Colonic mucosa (tissue), 4 donors: ENCODE measurements around the gene NOP14. TPM values are rescaled to one million over a fixed set of nuclear protein-coding genes. Genes with fewer than 3 reads are reported as not detected.

Experiments
- DNase-seq: peaks from one replicate; pipeline ENCODE4 v3.0.0-alpha.2; 2020
- H3K27ac ChIP-seq: fragments of 200-600 bp; one replicate; pipeline ENCODE4 v1.8.0; 2021
- H3K27me3 ChIP-seq: fragments of 200-600 bp; one replicate; pipeline ENCODE4 v1.8.0; 2021
- H3K36me3 ChIP-seq: fragments of 200-600 bp; one replicate; pipeline ENCODE4 v1.8.0; 2021
- H3K4me1 ChIP-seq: fragments of 200-600 bp; one replicate; pipeline ENCODE4 v1.8.0; 2021; ENCODE audit warnings: mild to moderate bottlenecking
- H3K4me3 ChIP-seq: fragments of 200-600 bp; one replicate; pipeline ENCODE4 v1.8.0; 2021
- H3K9ac ChIP-seq, 2 donors: one replicate each; pipeline ENCODE4 v1.7.0; 2013; ENCODE audit warnings: control low read depth in 2 of 2, low read depth in 2 of 2, low read length in 2 of 2
- H3K9me3 ChIP-seq: fragments of 200-600 bp; one replicate; pipeline ENCODE4 v1.8.0; 2021
- intact Hi-C: fragments of 100-400 bp; cut with DNase I; formaldehyde crosslinking; loops from one replicate; pipeline ENCODE4 v1.14.1; 2022
- total RNA-seq, 2 donors: library from RNA; stranded (reverse); fragmentation: NEBNext Ultra II Directional in 1 of 2; extraction: Animal tissue kit (Norgen Biotek cat#: 25700) in 1 of 2; gene quantifications; one replicate each; pipeline ENCODE4 v1.2.1, GENCODE V29; 2021
- TF ChIP-seq, protein P1 (sequence below): fragments of 200-600 bp; IDR thresholded peaks from one replicate; pipeline ENCODE4 v1.8.0; 2022; ENCODE audit warnings: antibody characterized with exemption, mild to moderate bottlenecking
- donor health status: healthy.
- donor health status: DM: no; HTN: no; CAD: no.
- donor health status: DM: no; HTN: no; CAD: no.

Gene NOP14
- total RNA-seq, 2 donors from 2014 or later, result 16.5 to 40.4 TPM

DNA sequence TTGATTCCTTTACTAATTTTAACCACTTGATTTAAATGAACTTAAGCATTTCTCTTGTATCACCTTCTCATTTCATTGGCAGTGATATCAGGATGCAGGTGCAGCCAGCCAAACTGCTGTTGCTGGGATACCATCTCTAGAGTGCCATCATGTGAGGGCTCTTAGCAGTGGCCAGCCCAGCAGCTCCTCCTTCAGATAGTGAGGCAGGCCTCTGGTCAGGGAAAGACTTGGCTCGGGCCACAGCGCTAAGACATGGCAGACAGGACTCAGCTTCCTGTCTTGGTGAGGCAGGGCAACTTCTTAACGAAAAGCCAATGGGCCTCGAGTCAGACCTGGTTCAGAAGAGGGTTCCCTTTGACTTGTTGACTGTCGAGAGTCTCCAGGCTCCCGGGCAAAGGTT is 50.0 kb downstream of the NOP14 start:
- Histone ChIP-seq H3K36me3 (peaks cover 6% of the 10 kb centered on the region), H3K4me1 (no peaks in the 10 kb centered on the region), H3K9ac (no peak overlapping the region), H3K4me3 (no peak overlapping the region), H3K27ac (no peak overlapping the region), H3K27me3 (no peaks in the 10 kb centered on the region), H3K9me3 (no peaks in the 10 kb centered on the region)
- TF ChIP-seq, protein P1, sequence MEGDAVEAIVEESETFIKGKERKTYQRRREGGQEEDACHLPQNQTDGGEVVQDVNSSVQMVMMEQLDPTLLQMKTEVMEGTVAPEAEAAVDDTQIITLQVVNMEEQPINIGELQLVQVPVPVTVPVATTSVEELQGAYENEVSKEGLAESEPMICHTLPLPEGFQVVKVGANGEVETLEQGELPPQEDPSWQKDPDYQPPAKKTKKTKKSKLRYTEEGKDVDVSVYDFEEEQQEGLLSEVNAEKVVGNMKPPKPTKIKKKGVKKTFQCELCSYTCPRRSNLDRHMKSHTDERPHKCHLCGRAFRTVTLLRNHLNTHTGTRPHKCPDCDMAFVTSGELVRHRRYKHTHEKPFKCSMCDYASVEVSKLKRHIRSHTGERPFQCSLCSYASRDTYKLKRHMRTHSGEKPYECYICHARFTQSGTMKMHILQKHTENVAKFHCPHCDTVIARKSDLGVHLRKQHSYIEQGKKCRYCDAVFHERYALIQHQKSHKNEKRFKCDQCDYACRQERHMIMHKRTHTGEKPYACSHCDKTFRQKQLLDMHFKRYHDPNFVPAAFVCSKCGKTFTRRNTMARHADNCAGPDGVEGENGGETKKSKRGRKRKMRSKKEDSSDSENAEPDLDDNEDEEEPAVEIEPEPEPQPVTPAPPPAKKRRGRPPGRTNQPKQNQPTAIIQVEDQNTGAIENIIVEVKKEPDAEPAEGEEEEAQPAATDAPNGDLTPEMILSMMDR, result no peak
- no peak for DNase-seq
- intact Hi-C loops, result no loop called here

DNA sequence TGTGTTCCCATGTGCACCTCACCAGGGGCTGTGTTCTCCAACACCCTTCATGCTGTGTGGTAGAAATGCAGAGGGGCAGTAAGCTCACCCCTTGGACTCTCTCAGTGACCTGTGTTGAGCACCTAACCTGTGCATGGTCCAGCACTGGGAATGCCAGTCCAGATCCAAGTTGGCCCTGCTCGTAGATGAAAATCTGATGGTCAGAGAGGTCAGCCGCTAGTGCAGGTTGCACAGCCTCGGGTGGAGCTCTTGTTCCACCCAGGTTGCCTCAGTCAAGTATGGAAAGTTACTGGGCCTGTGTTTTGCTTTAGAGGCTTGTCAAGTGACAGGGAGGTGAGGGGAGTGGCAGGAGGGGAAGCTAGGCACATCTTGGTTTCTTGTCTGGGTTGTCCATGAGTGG is 51.3 kb downstream of the NOP14 start:
- Histone ChIP-seq H3K27ac (no peak overlapping the region), H3K4me1 (no peaks in the 10 kb centered on the region), H3K9ac (no peak overlapping the region), H3K4me3 (no peak overlapping the region), H3K36me3 (peaks cover 7% of the 10 kb centered on the region), H3K9me3 (no peaks in the 10 kb centered on the region), H3K27me3 (no peaks in the 10 kb centered on the region)
- intact Hi-C loops, result no loop called here
- TF ChIP-seq, protein P1, result no peak
- no peak for DNase-seq

DNA sequence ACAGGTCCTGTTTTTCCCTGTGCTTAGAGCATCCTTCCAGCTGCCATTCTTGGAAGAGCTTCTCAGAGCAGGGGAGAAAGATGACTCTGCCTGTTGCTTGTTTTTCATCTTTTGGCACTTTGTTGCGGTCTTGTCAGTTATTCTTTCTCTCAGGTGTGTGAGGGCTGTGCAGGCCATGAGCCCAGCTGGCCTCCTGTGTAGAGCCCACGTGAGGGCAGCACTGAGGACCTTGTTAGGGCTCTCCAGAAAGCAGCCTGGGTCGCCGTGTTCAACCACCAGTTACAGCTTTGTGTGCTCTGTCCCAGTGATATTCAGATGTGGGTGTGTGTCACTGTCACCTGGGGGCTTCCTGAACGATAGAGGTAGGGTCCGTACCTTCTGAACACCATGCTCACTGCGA is 52.8 kb downstream of the NOP14 start:
- peaks cover 11% of the 10 kb centered on the region for H3K36me3 ChIP-seq
- DNase-seq, result no peak
- H3K27ac ChIP-seq, result no peak overlapping the region
- H3K9me3 ChIP-seq, result no peaks in the 10 kb centered on the region
- no peak overlapping the region for H3K4me3 ChIP-seq
- intact Hi-C loops, result no loop called here
- no peaks in the 10 kb centered on the region for H3K27me3 ChIP-seq
- TF ChIP-seq, protein P1, result no peak
- H3K9ac ChIP-seq, result no peak overlapping the region
- H3K4me1 ChIP-seq, result no peaks in the 10 kb centered on the region

DNA sequence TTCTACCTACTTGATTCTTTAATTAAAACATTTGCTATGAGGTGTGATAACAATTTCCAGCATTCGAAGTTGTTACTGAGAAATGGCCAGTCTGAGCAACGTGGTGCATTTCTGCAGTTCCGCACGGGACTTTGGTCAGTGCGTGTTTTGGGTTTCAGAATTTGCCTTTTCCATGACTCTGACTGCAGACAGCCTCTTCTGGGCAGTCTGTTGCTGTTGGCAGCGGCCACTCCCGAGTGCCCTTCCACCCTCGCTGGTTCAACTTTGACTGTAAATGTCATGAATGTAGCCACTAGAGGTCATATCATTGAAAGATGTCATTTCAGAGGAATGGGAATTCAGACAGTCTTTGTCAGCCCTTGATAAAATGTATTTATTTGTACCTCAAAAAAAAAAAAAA is 53.6 kb downstream of the NOP14 start:
- Histone ChIP-seq H3K4me1 (no peaks in the 10 kb centered on the region), H3K9me3 (no peaks in the 10 kb centered on the region), H3K27ac (no peak overlapping the region), H3K4me3 (no peak overlapping the region), H3K27me3 (no peaks in the 10 kb centered on the region), H3K36me3 (peaks cover 13% of the 10 kb centered on the region), H3K9ac (no peak overlapping the region)
- no peak for DNase-seq
- TF ChIP-seq, protein P1, result no peak
- intact Hi-C loops, result no loop called here

DNA sequence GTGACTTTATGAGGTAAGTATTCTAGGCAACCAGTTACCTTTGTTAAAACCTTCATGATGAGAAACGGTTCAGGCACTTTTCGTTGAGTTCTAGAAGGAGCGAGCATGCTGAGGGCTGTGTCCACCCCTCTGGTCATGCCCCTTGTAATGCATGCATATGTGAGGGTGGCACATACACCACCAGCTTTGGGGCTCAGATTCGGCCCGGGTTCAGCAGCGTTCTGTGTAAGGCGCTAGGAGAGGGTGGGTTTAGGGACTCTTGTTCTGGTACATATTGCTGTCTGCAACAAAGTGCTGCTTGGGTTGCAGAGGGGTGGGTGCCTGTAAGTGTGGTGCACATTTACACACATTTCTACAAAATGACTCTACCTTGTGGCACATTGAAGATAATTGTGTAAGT is 54.5 kb downstream of the NOP14 start:
- H3K9me3 ChIP-seq, result no peaks in the 10 kb centered on the region
- H3K27ac ChIP-seq, result no peak overlapping the region
- no peak for DNase-seq
- H3K4me3 ChIP-seq, result no peak overlapping the region
- H3K27me3 ChIP-seq, result no peaks in the 10 kb centered on the region
- intact Hi-C loops, result no loop called here
- peaks cover 13% of the 10 kb centered on the region for H3K36me3 ChIP-seq
- no peak overlapping the region for H3K9ac ChIP-seq
- TF ChIP-seq, protein P1, result no peak
- no peaks in the 10 kb centered on the region for H3K4me1 ChIP-seq
